A673 (cell line): Measurements from ENCODE around the gene AHDC1.
A peak's percentile ranks its signal among the peaks of the same experiment; 100 is the strongest.

Source experiments
- CTCF ChIP-seq: fragments of 300-800, 200-600 bp; sonication (generic); conservative IDR thresholded peaks from 2 replicates; pipeline ENCODE4 v1.5.1; 2017; ENCODE audit warnings: low read depth, mild to moderate bottlenecking, antibody characterized with exemption, low read length, moderate library complexity, mixed read lengths
- EZH2 ChIP-seq: fragments of 200-600 bp; sonication (generic); IDR thresholded peaks from 2 replicates; pipeline ENCODE4 v1.6.1; 2017; ENCODE audit warnings: borderline replicate concordance, low read depth, mild to moderate bottlenecking, mixed read lengths, antibody characterized with exemption, low read length; ENCODE audit not compliant: poor library complexity, severe bottlenecking

DNA sequence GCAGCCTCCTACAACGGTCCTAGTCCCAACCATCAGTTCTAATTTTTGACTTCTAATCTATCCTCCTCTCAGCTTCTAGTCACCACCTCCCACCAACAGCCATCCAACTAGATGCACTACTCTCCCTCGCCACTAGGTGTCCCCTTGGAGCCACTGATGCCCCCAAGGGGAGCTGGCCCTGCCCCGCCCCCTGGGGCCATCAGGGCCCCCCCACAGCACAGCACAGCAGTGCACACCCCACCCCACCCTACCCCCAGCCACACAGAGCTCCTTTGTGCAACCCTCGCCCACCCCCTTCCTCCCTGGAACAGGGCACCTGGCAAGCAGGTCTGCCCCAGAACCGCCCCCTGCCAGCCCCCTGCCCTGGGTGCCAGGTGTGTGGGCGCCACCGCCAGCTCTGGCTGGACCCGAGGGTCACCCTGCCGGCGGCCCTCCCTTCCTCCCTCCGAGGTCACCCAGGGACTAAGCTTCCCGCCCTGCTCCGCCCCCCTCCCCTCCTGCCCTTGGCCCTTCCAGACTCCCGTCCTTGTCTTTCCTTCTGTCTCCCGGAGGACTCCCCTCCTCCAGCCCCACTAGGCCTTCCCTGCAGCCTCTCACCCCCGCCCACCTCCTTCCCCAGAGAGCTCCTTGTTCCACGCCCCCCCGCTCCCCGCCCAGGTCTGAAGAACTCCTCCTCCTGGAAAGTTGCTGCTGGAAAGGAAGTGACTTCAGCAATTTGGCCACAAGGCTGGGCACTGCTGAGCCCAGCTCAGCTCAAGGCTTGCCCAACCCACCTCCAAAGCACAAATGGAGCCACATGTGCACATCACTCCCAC is 47.0 kb downstream of the AHDC1 start:
- TF ChIP-seq CTCF (peak; percentile 93), EZH2 (no peak)
